DMS53 (cell line): Measurements from ENCODE around the gene MYF6.

ENCODE experiments used
- DNase-seq: peaks from one replicate; lab custom pipeline; 2025; lab: John Stamatoyannopoulos, UW

MYF6 gene

GRCh38 chr12:80707830-80708258 is 410 bp downstream of the MYF6 start:
- no peak for DNase-seq

GRCh38 chr12:80708259-80708974 is 983 bp downstream of the MYF6 start:
- DNase-seq = no peak

DNA sequence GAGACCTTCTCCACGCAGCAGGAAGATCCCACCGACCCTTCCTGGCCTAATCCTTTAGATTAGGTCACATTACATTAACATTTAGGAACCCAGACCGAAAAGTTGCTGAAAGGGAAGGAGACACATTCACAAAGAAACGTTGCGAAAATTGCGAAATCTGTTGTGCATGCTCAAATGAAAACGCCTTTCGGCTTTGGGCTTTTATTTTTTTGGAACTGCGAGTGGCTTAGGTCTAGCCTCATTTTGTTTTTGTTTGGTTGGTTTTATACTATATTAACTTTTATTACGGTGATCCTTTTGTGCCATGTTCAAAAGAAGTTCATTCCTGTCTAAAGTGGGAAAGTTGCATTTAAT is 1.5 kb downstream of the MYF6 start:
- DNase-seq = no peak

GRCh38 chr12:80709811-80710726 is 2.6 kb downstream of the MYF6 start:
- DNase-seq = peak; percentile 52

- no peak for DNase-seq
Measured at GRCh38 chr12:80710727-80711449, 3.5 kb downstream of the MYF6 start.

GRCh38 chr12:80711866-80712265 is 4.4 kb downstream of the MYF6 start:
- no peak for DNase-seq

- no peak for DNase-seq
Measured at GRCh38 chr12:80712866-80713265, 5.4 kb downstream of the MYF6 start.

DNA sequence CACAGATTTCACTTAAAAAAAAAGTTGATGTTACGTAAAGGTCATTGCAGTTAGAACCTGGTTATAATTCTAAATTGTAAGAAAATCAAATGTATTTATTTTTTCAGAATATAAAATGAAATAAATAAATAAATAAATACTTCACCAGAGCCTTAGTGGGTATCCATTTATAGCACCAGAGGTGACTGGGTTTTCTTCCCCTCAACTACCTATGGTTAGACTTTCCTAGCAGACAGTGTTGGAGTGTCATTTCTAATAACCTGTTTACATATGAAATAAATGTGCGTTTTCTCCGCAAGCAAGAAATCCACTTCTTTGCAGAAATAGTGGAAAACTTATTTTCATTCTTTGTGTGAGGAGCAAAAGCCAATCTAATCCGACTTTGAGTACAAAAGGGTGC is 6.0 kb downstream of the MYF6 start:
- no peak for DNase-seq

DNA sequence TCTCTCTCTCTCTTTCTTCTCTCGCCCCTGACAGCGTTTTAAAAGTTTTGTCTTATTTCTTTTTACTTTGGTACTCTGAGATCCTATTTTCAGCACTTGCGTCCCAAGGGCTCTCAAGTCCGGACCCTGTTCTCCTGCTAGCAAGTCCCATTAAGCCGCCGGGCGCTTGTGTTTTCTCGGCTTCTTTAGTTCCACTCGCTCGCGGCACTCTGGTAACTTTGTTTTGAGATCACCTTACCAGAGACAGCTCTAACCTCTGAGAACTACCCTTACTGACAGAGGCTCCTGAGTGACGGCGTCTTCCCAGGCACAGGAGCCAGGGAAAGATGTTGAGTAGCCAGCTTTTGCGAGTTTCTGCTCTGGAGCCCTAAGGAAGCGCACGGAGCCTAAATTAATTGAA is 6.6 kb downstream of the MYF6 start:
- no peak for DNase-seq

- DNase-seq = no peak
Measured at GRCh38 chr12:80714846-80715245, 7.4 kb downstream of the MYF6 start.

GRCh38 chr12:80715713-80716249 is 8.3 kb downstream of the MYF6 start:
- no peak for DNase-seq

GRCh38 chr12:80716696-80717469 is 9.4 kb downstream of the MYF6 start, which contains the start of gene MYF5:
TSS of gene MYF5 (plus strand) at chr12:80716912. CDS start at chr12:80717064, 152 bp downstream.
- no peak for DNase-seq

DNA sequence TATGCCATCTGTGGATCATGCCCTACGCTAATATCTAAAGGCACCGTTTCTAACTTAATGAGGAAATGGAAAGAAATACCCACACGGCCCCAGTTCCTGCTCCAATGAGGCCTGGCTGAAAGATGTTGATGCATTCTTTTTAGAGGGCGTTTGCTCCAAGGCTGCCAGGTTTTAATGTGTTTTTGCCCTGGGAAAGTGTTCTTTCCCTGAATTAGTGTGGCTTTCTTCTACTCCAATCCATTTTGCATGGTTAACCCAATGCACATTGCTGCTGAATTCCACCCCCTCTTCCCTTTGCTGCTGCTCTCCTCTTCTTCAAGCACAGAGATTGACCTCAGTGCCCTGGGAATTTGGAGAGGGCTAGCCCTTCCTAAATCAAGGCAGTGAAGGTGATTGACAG is 10.4 kb downstream of the MYF6 start:
- DNase-seq = no peak

DNA sequence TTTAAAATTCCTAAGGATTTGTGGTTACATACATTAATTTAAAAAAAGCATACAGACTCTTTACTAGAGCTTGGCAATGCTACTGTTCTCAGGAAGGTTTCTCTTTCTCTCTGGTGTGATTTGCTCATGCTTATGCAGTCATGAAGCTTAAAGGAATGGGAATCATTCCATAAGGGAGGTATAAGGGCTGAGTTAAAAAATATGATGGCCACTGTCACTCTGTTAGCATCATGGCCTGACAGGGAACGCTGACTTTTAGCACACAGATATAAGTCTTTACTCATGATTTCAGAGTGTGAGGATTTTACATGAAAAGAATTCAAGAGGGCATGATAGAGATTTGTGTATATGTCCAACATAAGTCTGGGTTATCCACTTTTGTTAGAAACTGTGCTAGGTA is 13.1 kb downstream of the MYF6 start:
- no peak for DNase-seq

DNA sequence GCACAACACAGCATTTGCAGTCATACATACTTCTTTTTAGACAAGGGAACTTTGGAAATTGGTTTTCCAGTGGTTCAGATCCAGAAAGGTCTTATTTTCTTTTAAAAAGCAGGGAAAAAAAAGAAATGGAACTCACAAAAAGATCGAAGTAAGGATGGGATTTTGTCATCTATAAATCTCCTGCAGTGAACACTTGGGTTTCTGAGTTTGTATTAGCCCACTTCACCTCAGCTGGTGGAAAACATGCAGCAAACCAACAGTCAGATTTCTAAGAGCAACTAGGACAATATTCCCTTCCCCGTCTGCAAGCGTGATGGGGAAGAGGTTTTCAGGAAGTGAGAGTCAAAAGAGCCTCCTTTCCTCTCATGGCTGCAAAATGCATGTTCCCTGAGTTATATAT is 13.9 kb downstream of the MYF6 start:
- no peak for DNase-seq

DNA sequence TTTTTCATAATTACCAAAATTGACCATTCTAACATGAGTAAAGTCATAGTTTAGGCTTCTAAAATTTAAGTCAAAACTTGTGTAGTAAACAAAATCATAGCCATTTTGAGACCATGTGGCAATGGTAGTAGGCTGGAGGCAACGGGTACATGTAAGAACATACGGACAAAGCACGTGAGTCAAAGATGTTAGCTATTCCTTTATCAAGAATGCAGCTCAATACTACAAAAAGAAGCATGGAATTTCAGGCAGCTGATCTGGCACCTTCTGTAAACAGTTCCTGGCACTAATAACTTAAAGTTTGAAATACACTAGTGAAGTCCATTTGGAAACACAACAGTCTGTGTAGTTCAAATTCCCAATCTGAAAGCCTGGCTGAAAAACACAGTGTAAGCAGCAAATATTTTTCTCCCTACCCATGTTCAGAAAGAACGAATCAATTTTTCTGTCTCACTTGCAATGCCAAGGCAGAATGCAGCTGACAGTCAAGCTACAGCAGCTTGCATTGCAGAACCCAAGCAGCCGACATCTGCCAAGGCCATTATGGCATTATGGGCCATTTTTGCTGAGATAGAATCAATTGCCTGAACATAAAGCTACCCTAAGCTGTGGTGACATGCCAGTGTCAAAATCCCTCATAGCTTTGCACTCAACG is 38.5 kb downstream of the MYF6 start:
- DNase-seq = no peak

GRCh38 chr12:80747800-80748199 is 40.4 kb downstream of the MYF6 start:
- DNase-seq = no peak

DNA sequence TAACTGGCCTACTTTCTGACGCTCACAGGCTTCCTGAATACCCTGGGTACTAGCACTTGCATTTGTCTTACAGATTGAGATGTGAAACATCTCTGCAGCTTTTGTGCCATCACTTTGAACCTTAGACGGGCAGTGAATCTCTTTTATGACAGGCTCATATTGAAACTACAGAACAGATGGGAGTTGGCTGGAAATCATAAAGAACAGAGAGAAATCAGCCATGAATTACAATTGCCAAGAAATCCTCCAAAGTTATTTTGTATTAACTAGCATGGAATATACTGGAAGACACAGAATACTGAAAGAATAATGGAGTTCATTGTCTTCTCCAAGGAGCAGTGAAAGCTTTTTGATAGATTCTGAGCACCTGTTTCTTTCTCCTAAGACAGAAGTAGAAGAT is 42.0 kb downstream of the MYF6 start:
- DNase-seq = no peak

DNA sequence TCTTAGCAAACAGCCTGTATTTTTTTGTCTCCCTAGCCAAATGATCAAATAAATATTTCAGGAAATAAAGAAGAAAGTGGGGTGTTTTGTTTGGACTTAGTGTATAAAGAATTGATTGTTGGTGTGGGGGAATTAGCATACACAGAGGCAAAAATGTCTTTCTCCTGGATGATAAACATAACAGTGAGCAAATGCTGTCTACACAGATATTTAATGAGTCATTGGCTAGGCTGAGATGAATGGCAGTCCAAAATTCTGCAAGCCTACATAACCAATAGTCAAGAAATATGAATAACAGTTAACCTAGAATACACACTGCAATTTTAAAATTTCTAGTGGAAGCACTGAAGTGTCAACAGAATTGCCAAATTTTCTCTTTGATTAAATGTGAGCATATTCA is 45.0 kb downstream of the MYF6 start:
- DNase-seq = no peak

GRCh38 chr12:80754274-80754673 is 46.8 kb downstream of the MYF6 start:
- no peak for DNase-seq

DNA sequence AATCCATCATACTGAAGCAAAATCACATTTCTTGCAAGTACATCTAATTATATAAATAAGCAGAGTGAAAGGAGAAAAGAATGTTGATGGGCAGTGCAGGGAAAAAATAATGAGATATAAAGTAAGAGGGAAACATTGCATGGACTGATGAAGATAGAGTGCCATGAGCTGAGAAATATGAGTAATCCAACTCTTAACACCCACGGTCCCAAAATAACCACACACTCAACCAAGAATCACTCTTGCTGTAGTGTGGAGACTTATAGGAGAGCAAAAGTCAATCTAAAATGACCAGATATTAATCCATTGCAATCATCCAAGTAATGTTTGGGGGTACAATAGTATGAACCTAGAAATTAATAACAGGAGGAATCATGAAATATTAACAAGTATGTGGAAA is 49.4 kb downstream of the MYF6 start:
- DNase-seq = no peak
